PFSK-1 (cell line): Measurements from ENCODE around the gene RPL15.

Source experiments
- FOXP2 ChIP-seq: optimal IDR thresholded peaks from 2 replicates; pipeline ENCODE3; 2011; ENCODE audit warnings: borderline replicate concordance, control low read depth, inconsistent platforms; ENCODE audit not compliant: insufficient read depth; ENCODE audit errors: extremely low read length, extremely low read depth
- POLR2AphosphoS5 ChIP-seq: IDR thresholded peaks from 2 replicates; pipeline ENCODE4 v1.6.1; 2012; ENCODE audit warnings: low read depth, mild to moderate bottlenecking, control low read depth, low read length, moderate library complexity
- SIN3A ChIP-seq: IDR thresholded peaks from 2 replicates; pipeline ENCODE4 v1.6.1; 2012; ENCODE audit warnings: mild to moderate bottlenecking, low read length, moderate library complexity, borderline replicate concordance; ENCODE audit not compliant: insufficient read depth
- TAF1 ChIP-seq: IDR thresholded peaks from 2 replicates; pipeline ENCODE4 v1.6.1; 2012; ENCODE audit warnings: low read length, control low read depth, borderline replicate concordance; ENCODE audit not compliant: insufficient read depth
- TF ChIP-seq, protein P1 (sequence below), 2 experiments: IDR thresholded peaks; 2 replicates each; pipeline versions ENCODE4 v1.6.1 to v1.8.0; 2011 to 2012; ENCODE audit warnings: low read depth in 2 of 2, low read length in 2 of 2, control low read depth in 1 of 2, inconsistent platforms in 1 of 2, mild to moderate bottlenecking in 1 of 2, moderate library complexity in 1 of 2; ENCODE audit not compliant: insufficient read depth in 1 of 2

RPL15 gene

DNA sequence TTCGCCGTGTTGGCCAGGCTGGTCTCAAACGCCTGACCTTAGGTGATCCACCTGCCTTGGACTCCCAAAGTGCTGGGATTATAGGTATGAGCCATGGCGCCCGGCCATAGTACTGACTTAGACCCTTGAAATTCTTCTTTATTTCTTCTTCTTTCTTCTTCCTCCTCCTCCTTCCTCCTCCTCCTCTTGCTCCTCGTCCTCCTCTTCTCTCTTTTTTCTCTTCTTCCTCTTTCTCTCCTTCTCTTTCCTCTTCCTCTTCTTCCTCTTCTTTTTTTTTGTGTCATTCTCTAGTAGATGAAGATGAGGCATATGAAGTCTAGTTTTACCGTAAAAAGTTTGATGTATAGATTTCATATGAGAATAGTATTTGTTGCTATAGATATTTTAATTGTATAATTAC is 9.3 kb downstream of the RPL15 start:
- TF ChIP-seq FOXP2 (no peak), TAF1 (no peak), SIN3A (no peak), POLR2AphosphoS5 (no peak)
- TF ChIP-seq, protein P1, sequence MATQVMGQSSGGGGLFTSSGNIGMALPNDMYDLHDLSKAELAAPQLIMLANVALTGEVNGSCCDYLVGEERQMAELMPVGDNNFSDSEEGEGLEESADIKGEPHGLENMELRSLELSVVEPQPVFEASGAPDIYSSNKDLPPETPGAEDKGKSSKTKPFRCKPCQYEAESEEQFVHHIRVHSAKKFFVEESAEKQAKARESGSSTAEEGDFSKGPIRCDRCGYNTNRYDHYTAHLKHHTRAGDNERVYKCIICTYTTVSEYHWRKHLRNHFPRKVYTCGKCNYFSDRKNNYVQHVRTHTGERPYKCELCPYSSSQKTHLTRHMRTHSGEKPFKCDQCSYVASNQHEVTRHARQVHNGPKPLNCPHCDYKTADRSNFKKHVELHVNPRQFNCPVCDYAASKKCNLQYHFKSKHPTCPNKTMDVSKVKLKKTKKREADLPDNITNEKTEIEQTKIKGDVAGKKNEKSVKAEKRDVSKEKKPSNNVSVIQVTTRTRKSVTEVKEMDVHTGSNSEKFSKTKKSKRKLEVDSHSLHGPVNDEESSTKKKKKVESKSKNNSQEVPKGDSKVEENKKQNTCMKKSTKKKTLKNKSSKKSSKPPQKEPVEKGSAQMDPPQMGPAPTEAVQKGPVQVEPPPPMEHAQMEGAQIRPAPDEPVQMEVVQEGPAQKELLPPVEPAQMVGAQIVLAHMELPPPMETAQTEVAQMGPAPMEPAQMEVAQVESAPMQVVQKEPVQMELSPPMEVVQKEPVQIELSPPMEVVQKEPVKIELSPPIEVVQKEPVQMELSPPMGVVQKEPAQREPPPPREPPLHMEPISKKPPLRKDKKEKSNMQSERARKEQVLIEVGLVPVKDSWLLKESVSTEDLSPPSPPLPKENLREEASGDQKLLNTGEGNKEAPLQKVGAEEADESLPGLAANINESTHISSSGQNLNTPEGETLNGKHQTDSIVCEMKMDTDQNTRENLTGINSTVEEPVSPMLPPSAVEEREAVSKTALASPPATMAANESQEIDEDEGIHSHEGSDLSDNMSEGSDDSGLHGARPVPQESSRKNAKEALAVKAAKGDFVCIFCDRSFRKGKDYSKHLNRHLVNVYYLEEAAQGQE (IDR thresholded peaks at IDR 0.05; ENCODE audit: insufficient read depth in 1 of 2, low read depth in 2 of 2, low read length in 2 of 2) = no peak

DNA sequence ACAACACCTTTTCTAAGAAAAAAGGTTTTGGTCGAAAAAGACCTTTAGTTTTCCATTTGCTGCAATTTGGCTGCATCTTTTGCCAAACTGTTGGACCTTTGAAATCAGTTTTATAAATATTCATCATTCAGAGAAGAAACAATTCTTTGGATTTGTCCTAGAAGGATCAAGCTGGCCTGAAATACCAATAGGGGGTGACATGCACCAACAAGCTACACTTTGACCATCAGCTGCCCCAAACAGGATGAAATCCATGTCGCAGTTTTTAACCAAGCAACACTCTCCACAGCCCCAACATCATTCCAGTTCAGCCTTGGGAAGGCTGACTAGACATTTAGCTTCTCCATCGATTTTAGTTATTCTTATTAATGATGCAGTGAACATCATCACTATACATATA is 9.8 kb downstream of the RPL15 start:
- TF ChIP-seq FOXP2 (no peak), POLR2AphosphoS5 (no peak), SIN3A (no peak), TAF1 (no peak)
- TF ChIP-seq, protein P1 (IDR thresholded peaks at IDR 0.05; ENCODE audit: insufficient read depth in 1 of 2, low read depth in 2 of 2, low read length in 2 of 2) = no peak

DNA sequence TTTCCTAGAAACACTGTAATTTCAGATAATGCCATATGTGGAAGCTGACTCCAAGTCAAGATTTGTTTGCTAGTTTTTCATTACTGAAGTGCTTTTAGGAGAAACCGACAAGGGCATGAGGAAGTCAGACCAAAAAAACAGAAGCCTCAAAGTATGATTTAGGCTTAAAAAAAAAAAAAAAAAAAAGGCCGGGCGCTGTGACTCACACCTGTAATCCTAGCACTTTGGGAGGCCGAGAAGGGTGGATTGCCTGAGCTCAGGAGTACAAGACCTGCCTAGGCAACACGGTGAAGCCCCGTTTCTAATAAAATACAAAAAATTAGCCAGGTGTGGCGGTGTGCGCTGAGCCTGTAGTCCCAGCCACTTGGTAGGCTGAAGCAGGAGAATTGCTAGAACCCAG is 11.6 kb downstream of the RPL15 start:
- TF ChIP-seq, protein P1 (IDR thresholded peaks at IDR 0.05; ENCODE audit: insufficient read depth in 1 of 2, low read depth in 2 of 2, low read length in 2 of 2) = no peak
- no peak for TF ChIP-seq SIN3A
- TF ChIP-seq FOXP2 = no peak
- TF ChIP-seq POLR2AphosphoS5 = no peak
- no peak for TF ChIP-seq TAF1

DNA sequence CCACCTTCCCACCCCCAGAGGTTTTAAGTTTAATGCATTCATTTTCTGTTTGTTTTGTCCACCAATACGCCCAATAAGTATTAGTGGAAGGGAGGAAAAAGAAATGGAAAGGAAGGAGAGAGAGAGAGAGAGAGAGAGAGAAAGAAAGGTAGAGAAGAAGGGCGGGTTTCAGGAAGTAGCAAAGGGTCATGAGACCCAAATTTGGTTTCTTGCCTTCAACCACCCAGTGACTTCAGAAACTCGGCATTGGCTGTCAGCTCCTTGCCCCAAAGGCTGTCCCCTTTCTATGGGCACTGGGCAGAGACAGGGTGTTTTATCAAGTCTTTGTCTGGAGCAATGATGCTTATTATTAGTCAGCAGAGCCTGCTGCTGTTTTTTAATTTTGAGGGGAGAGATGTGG is 14.7 kb downstream of the RPL15 start:
- TF ChIP-seq TAF1 = no peak
- no peak for TF ChIP-seq SIN3A
- TF ChIP-seq, protein P1 (IDR thresholded peaks at IDR 0.05; ENCODE audit: insufficient read depth in 1 of 2, low read depth in 2 of 2, low read length in 2 of 2) = no peak
- no peak for TF ChIP-seq POLR2AphosphoS5
- no peak for TF ChIP-seq FOXP2

DNA sequence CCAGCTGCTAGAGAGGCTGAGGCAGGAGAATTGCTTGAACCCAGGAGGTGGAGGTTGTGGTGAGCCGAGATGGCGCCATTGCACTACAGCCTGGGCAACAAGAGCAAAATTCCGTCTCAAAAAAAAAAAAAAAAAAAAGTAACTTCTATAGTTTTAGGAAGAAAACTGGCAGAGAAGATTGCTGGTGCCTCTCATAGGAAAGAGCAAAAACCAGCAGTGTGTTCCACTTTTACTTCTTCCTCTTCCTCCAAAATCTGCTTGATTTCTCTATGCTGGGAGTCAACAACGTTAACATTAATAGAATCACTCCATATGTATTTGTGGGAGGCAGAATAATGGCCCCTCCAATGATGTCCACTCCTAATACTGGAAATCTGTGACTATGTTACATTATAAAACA is 15.6 kb downstream of the RPL15 start:
- TF ChIP-seq, protein P1 (IDR thresholded peaks at IDR 0.05; ENCODE audit: insufficient read depth in 1 of 2, low read depth in 2 of 2, low read length in 2 of 2) = no peak
- TF ChIP-seq POLR2AphosphoS5 (no peak), FOXP2 (no peak), SIN3A (no peak), TAF1 (no peak)
